ENCODE results near the gene PTBP3. TPM values are rescaled to one million over a fixed set of nuclear protein-coding genes. Genes with fewer than 3 reads are reported as not detected.

Gene PTBP3
- total RNA-seq, 1 experiment from 2014 or later, result 141 TPM

DNA sequence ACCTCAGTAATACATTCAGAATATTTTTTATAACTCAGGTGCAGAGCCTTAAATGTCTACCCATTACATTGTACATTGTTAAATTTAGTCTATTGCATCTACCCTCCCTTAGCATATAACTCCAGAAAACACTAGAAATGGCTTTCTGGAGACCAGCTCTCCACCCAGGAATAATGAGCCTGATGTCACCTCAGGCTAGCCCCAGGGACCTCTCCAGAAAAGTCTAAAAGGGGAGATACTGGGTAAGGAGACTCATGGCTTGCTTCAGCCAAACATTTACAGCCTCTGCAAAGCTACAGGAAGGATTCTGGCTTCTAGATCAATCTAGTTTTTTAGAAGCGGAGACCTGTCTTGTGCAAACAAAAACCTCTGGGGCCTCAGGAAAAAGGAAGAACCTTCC, 144.5 kb downstream of the PTBP3 start:
- Histone ChIP-seq H4K20me1 (ENCODE audit: insufficient read depth) (no peaks in the 10 kb centered on the region), H3K27me3 (ENCODE audit: insufficient read depth, low read depth) (no peaks in the 10 kb centered on the region), H3K4me3 (no peak overlapping the region), H3F3A (ENCODE audit: insufficient read depth, low read depth) (0 out of 2 replicates have a peak, but pooled peaks cover 7% of the 10 kb centered on the region), H3K79me2 (ENCODE audit: low read depth) (no peaks in the 10 kb centered on the region), H3K4me2 (no peak overlapping the region), H3K27ac (no peak overlapping the region), H2AFZ (no peak overlapping the region), H3K36me3 (ENCODE audit: low read depth) (no peaks in the 10 kb centered on the region), H3K4me1 (replicated peaks; ENCODE audit: insufficient read depth) (no peaks in the 10 kb centered on the region), H3K9me2 (ENCODE audit: insufficient read depth) (no peaks in the 10 kb centered on the region; the same call in 1 of the 2 replicates), H3K9me3 (ENCODE audit: insufficient read depth, low read depth) (peaks cover 3% of the 10 kb centered on the region; the same call in 1 of the 2 replicates)
- DNase-seq, result no peak
- intact Hi-C loops (cut with micrococcal nuclease; ENCODE audit: unreplicated experiment), result no loop called here
- POLR2A ChIA-PET (ENCODE audit: unreplicated experiment), result interaction anchor here (0.6 to 0.7 kb wide), 2 partner anchors 37 to 113 kb away, joined by 5 to 11 read pairs; no protein-coding TSS in a partner anchor
- CTCF ChIA-PET, result no interaction called here
- BruUV-seq (replicated peaks), result no TSS peak
- TF ChIP-seq EZH2 (IDR thresholded peaks at IDR 0.05; ENCODE audit: low read depth), result no peak
- TF ChIP-seq, protein P1, sequence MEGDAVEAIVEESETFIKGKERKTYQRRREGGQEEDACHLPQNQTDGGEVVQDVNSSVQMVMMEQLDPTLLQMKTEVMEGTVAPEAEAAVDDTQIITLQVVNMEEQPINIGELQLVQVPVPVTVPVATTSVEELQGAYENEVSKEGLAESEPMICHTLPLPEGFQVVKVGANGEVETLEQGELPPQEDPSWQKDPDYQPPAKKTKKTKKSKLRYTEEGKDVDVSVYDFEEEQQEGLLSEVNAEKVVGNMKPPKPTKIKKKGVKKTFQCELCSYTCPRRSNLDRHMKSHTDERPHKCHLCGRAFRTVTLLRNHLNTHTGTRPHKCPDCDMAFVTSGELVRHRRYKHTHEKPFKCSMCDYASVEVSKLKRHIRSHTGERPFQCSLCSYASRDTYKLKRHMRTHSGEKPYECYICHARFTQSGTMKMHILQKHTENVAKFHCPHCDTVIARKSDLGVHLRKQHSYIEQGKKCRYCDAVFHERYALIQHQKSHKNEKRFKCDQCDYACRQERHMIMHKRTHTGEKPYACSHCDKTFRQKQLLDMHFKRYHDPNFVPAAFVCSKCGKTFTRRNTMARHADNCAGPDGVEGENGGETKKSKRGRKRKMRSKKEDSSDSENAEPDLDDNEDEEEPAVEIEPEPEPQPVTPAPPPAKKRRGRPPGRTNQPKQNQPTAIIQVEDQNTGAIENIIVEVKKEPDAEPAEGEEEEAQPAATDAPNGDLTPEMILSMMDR (conservative IDR thresholded peaks at IDR 0.05), result no peak

DNA sequence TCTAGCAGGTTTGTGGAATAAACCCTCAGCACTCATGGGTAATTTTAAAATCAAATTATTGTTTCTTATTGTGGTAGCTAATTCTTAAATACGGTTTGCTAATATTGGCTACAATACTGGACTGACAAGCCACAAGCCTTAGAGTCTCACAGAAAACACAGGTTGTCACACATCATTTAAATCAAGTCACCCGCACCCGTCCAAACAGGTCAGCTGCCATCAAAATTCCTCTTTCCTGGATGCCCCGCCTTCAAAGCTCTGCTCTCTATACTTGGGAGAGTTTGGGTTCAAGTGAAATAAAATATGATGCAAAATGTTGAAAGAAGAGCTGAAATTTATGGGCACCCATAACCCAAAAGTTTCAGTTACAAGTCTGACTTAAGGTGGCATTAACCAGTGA, 146.0 kb downstream of the PTBP3 start:
- no TSS peak for BruUV-seq (replicated peaks)
- ChIA-PET CTCF (interaction anchor here (0.6 kb wide), 2 partner anchors 13 to 159 kb away, joined by 3 to 11 read pairs; no protein-coding TSS in a partner anchor), POLR2A (ENCODE audit: unreplicated experiment) (interaction anchor here (0.6 kb wide), 2 partner anchors 75 to 449 kb away, joined by 6 to 13 read pairs; no protein-coding TSS in a partner anchor)
- TF ChIP-seq EZH2 (IDR thresholded peaks at IDR 0.05; ENCODE audit: low read depth), result no peak
- TF ChIP-seq, protein P1 (conservative IDR thresholded peaks at IDR 0.05), result no peak
- Histone ChIP-seq H2AFZ (no peak overlapping the region), H3K4me3 (no peak overlapping the region), H3K4me1 (replicated peaks; ENCODE audit: insufficient read depth) (no peaks in the 10 kb centered on the region), H3K4me2 (no peak overlapping the region), H3K79me2 (ENCODE audit: low read depth) (no peaks in the 10 kb centered on the region), H4K20me1 (ENCODE audit: insufficient read depth) (no peaks in the 10 kb centered on the region), H3K36me3 (ENCODE audit: low read depth) (no peaks in the 10 kb centered on the region), H3K9me3 (ENCODE audit: insufficient read depth, low read depth) (peaks cover 3% of the 10 kb centered on the region; the same call in 1 of the 2 replicates), H3K9me2 (ENCODE audit: insufficient read depth) (no peaks in the 10 kb centered on the region; the same call in 1 of the 2 replicates), H3K27me3 (ENCODE audit: insufficient read depth, low read depth) (no peaks in the 10 kb centered on the region), H3K27ac (no peak overlapping the region), H3F3A (ENCODE audit: insufficient read depth, low read depth) (0 out of 2 replicates have a peak, but pooled peaks cover 7% of the 10 kb centered on the region)
- no peak for DNase-seq
- intact Hi-C loops (cut with micrococcal nuclease; ENCODE audit: unreplicated experiment), result no loop called here

DNA sequence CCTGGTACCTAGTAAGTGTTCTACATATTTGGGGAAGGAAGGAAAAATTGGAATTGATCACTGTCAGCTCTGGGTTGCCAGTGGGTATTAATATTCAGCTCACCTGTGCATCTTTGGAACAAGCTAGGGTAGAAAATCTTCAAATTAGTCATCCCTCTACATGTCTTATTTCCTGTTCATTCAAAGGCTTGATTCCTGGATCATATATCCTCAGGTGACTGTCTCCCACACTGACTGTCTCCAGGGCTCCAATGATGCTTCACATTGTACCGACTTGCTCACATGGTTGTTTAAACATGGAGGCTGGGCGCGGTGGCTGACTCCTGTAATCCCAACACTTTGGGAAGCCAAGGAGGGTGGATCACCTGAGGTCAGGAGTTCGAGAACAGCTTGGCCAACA, 146.7 kb downstream of the PTBP3 start:
- DNase-seq, result no peak
- BruUV-seq (replicated peaks), result no TSS peak

More for the DNA sequence above, 146.7 kb downstream of the PTBP3 start:
- peaks cover 3% of the 10 kb centered on the region; the same call in 1 of the 2 replicates for H3K9me3 ChIP-seq (ENCODE audit: insufficient read depth, low read depth)
- CTCF ChIA-PET, result interaction anchor here (0.6 kb wide), 1 partner anchor 159 kb away, joined by 3 read pairs; no protein-coding TSS in a partner anchor
- no peak overlapping the region for H3K4me2 ChIP-seq
- H3K27me3 ChIP-seq (ENCODE audit: insufficient read depth, low read depth), result no peaks in the 10 kb centered on the region
- H3K36me3 ChIP-seq (ENCODE audit: low read depth), result no peaks in the 10 kb centered on the region
- H3F3A ChIP-seq (ENCODE audit: insufficient read depth, low read depth), result peaks cover 8% of the 10 kb centered on the region; the same call in 1 of the 2 replicates
- H3K27ac ChIP-seq, result no peak overlapping the region
- POLR2A ChIA-PET (ENCODE audit: unreplicated experiment), result interaction anchor here (0.5 kb wide), 1 partner anchor 681 kb away, joined by 4 read pairs; no protein-coding TSS in a partner anchor
- H4K20me1 ChIP-seq (ENCODE audit: insufficient read depth), result no peaks in the 10 kb centered on the region
- H3K4me1 ChIP-seq (replicated peaks; ENCODE audit: insufficient read depth), result no peaks in the 10 kb centered on the region
- no peaks in the 10 kb centered on the region; the same call in 1 of the 2 replicates for H3K9me2 ChIP-seq (ENCODE audit: insufficient read depth)
- no peak overlapping the region for H2AFZ ChIP-seq
- H3K79me2 ChIP-seq (ENCODE audit: low read depth), result no peaks in the 10 kb centered on the region
- H3K4me3 ChIP-seq, result no peak overlapping the region
- TF ChIP-seq EZH2 (IDR thresholded peaks at IDR 0.05; ENCODE audit: low read depth), result no peak
- TF ChIP-seq, protein P1 (conservative IDR thresholded peaks at IDR 0.05), result no peak
- intact Hi-C loops (cut with micrococcal nuclease; ENCODE audit: unreplicated experiment), result no loop called here
